ENCODE data around the gene JAK3. TPM values are rescaled to one million over a fixed set of nuclear protein-coding genes. Genes with fewer than 3 reads are reported as not detected.

Gene JAK3
- total and polyA plus RNA-seq, 2 of the 13 experiments (the other 11 are each of a cell fraction or from before 2014, with no cell fraction given) = 3.4 to 18.6 TPM

GRCh38 chr19:17803264-17803896 is 44.4 kb downstream of the JAK3 start:
- H3K4me1 ChIP-seq (ENCODE audit: insufficient read depth, low read length) = peaks cover 1% of the 10 kb centered on the region
- H3K36me3 ChIP-seq (replicated peaks in 1 of 2; ENCODE audit: control insufficient read depth in 1 of 2, insufficient read depth in 2 of 2, low read length in 2 of 2) = peaks cover 0 to 2% of the 10 kb centered on the region in 2 experiments; a peak in 2 of 5 replicates
- H3K79me2 ChIP-seq (ENCODE audit: insufficient read depth, low read length) = no peaks in the 10 kb centered on the region
- H3K9ac ChIP-seq (ENCODE audit: insufficient read depth, low read depth, low read length) = no peak overlapping the region
- H3K27me3 ChIP-seq (ENCODE audit: control insufficient read depth in 1 of 2, insufficient read depth in 2 of 2, low read length in 2 of 2) = no peaks in the 10 kb centered on the region
- no peak for TF ChIP-seq ZFP82 (CRISPR knock-in tag; IDR thresholded peaks at IDR 0.05; ENCODE audit: borderline replicate concordance)
- no peak for TF ChIP-seq SRSF9 (IDR thresholded peaks at IDR 0.05; ENCODE audit: borderline replicate concordance, insufficient read depth, low read depth, low read length, poor library complexity, severe bottlenecking)
- no peak for TF ChIP-seq ZNF724P (CRISPR knock-in tag; IDR thresholded peaks at IDR 0.05; ENCODE audit: borderline replicate concordance)
- TF ChIP-seq LCORL (IDR thresholded peaks at IDR 0.05) = no peak
- TF ChIP-seq LCORL (CRISPR knock-in tag; IDR thresholded peaks at IDR 0.05) = no peak
- TF ChIP-seq ZNF773 (CRISPR knock-in tag; IDR thresholded peaks at IDR 0.05; ENCODE audit: borderline replicate concordance) = no peak
- TF ChIP-seq MTF1 (CRISPR knock-in tag; IDR thresholded peaks at IDR 0.05) = no peak
- TF ChIP-seq ZZZ3 (CRISPR knock-in tag; IDR thresholded peaks at IDR 0.05; ENCODE audit: borderline replicate concordance) = no peak
- TF ChIP-seq PLSCR1 (CRISPR knock-in tag; IDR thresholded peaks at IDR 0.05; ENCODE audit: borderline replicate concordance) = no peak
- no TSS peak for BruUV-seq (replicated peaks)
- H3K9me3 ChIP-seq (ENCODE audit: low read length) = no peaks in the 10 kb centered on the region
- H4K20me1 ChIP-seq (ENCODE audit: insufficient read depth, low read length) = no peaks in the 10 kb centered on the region
- WGBS (ENCODE audit: low lambda C conversion rate) = 90% methylated on average over 14 of the region's 14 CpGs
- CTCF ChIA-PET (ENCODE audit: low intra/inter-chr PET ratio, low total read pairs) = no interaction called here
- no peak overlapping the region for H2AFZ ChIP-seq (ENCODE audit: low read length)
- H3K27ac ChIP-seq (ENCODE audit: extremely low read length, insufficient read depth, low read length) = no peak overlapping the region
- in situ Hi-C loops (cut with HindIII; ENCODE audit: extremely low pct_ligation_motif_present, low pct_unique_long_range_greater_than_20kb) = no loop called here
- POLR2A ChIA-PET = no interaction called here
- ATAC-seq = no peak
- no peak for FAIRE-seq
- intact Hi-C loops (cut with micrococcal nuclease; ENCODE audit: unreplicated experiment) = no loop called here
- no peak overlapping the region for H3K4me2 ChIP-seq (ENCODE audit: low read depth, low read length)
- no peak overlapping the region for H3K4me3 ChIP-seq (replicated peaks in 1 of 3; ENCODE audit: insufficient read depth in 1 of 3, low read depth in 2 of 3, low read length in 3 of 3)
- DNase-seq (ENCODE audit: low spot score) = no peak
